HepG2 (cell line): Measurements from ENCODE around the gene ERBB3. TPM values are rescaled to one million over a fixed set of nuclear protein-coding genes. Genes with fewer than 3 reads are reported as not detected.

ENCODE experiments used
- ATAC-seq: fragments of 200-7000 bp; cut with Tn5 transposase; 3 replicates; pipeline ENCODE4 v1.9.1; 2020; ENCODE audit warnings: mild to moderate bottlenecking, moderate library complexity
- BruUV-seq: library from RNA; stranded (reverse); fragments of 400-500 nt; replicated peaks from 2 replicates; lab custom pipeline; 2021; lab: Mats Ljungman, UMichigan
- CTCF ChIA-PET: fragments of 300-600 bp; formaldehyde crosslinking; extraction: SDS; loops from one replicate; lab custom pipeline; 2021; ENCODE audit warnings: low total read pairs, inconsistent platforms, low intra/inter-chr PET ratio; lab: Yijun Ruan, JAX
- POLR2A ChIA-PET: fragments of 350-600 bp; sonication (Branson Sonifier 250); formaldehyde crosslinking; loops from one replicate; lab custom pipeline; 2020; ENCODE audit warnings: antibody characterized with exemption, inconsistent platforms; lab: Yijun Ruan, JAX
- DNase-seq: peaks from one replicate; pipeline ENCODE4 v3.0.0-alpha.2; 2015; ENCODE audit warnings: low spot score
- FAIRE-seq: peaks from 3 replicates; lab custom pipeline; 2011; peaks lifted over from hg19 to GRCh38; lab: Jason Lieb, UNC
- H2AFZ ChIP-seq: one replicate; pipeline ENCODE4 v1.6.1; 2011; ENCODE audit warnings: low read length, inconsistent platforms
- H3K27ac ChIP-seq: fragments of 300-600 bp; 3 replicates; pipeline ENCODE4 v1.8.0; 2011; ENCODE audit warnings: mixed run types, mild to moderate bottlenecking, mixed read lengths, low read length, inconsistent platforms; ENCODE audit not compliant: insufficient read depth; ENCODE audit errors: extremely low read length
- H3K27me3 ChIP-seq, 2 experiments: fragments of 200-600 bp in 1 of 2; 2 replicates in 1 of 2; 3 replicates in 1 of 2; pipeline versions ENCODE4 v1.6.0 to v1.8.0; 2011; ENCODE audit warnings: low read length in 2 of 2, mild to moderate bottlenecking in 2 of 2, moderate library complexity in 2 of 2, inconsistent platforms in 1 of 2; ENCODE audit not compliant: insufficient read depth in 2 of 2, control insufficient read depth in 1 of 2
- H3K36me3 ChIP-seq, 2 experiments: fragments of 200-600 bp in 1 of 2; replicated peaks in 1 of 2; 2 replicates in 1 of 2; 3 replicates in 1 of 2; pipeline versions ENCODE4 v1.5.1 to v1.8.0; 2011; ENCODE audit warnings: low read length in 2 of 2, inconsistent platforms in 1 of 2; ENCODE audit not compliant: insufficient read depth in 2 of 2, control insufficient read depth in 1 of 2
- H3K4me1 ChIP-seq: 2 replicates; pipeline ENCODE4 v1.5.1; 2012; ENCODE audit warnings: low read length, inconsistent platforms; ENCODE audit not compliant: insufficient read depth
- H3K4me2 ChIP-seq: 2 replicates; pipeline ENCODE4 v1.6.0; 2011; ENCODE audit warnings: low read depth, low read length, inconsistent platforms
- H3K4me3 ChIP-seq, 3 experiments: fragments of 200-600 bp in 1 of 3; sonication (generic), shearing (Covaris generic) in 1 of 3; replicated peaks in 1 of 3; 2 replicates each; pipeline ENCODE4 v1.5.1; 2011 to 2016; ENCODE audit warnings: low read length in 3 of 3, inconsistent platforms in 2 of 3, low read depth in 2 of 3, mild to moderate bottlenecking in 2 of 3, control low read depth in 1 of 3, mixed read lengths in 1 of 3; ENCODE audit not compliant: insufficient read depth in 1 of 3
- H3K79me2 ChIP-seq: one replicate; pipeline ENCODE4 v1.6.1; 2011; ENCODE audit warnings: low read length, inconsistent platforms; ENCODE audit not compliant: insufficient read depth
- H3K9ac ChIP-seq: 2 replicates; pipeline ENCODE4 v1.6.0; 2011; ENCODE audit warnings: mild to moderate bottlenecking, low read depth, low read length, inconsistent platforms; ENCODE audit not compliant: insufficient read depth
- H3K9me3 ChIP-seq: 2 replicates; pipeline ENCODE4 v1.5.1; 2012; ENCODE audit warnings: mild to moderate bottlenecking, low read length
- H4K20me1 ChIP-seq: 2 replicates; pipeline ENCODE4 v1.6.0; 2011; ENCODE audit warnings: inconsistent platforms, mild to moderate bottlenecking, low read length, moderate library complexity; ENCODE audit not compliant: insufficient read depth
- AGO2 ChIP-seq: fragments of 200-400 bp; formaldehyde crosslinking; optimal IDR thresholded peaks from 2 replicates; pipeline ENCODE3; 2017; ENCODE audit warnings: mild to moderate bottlenecking, low read depth, low read length, moderate library complexity
- DZIP1 ChIP-seq: sonication (generic); formaldehyde crosslinking; IDR thresholded peaks from 2 replicates; pipeline ENCODE4 v1.5.0; 2020; ENCODE audit warnings: mild to moderate bottlenecking, missing genetic modification reagents
- HMG20A ChIP-seq: IDR thresholded peaks from 2 replicates; pipeline ENCODE4 v1.6.1; 2016; ENCODE audit warnings: borderline replicate concordance
- NR0B2 ChIP-seq: sonication (generic); formaldehyde crosslinking; IDR thresholded peaks from 2 replicates; pipeline ENCODE4 v1.4.0; 2020; ENCODE audit warnings: mild to moderate bottlenecking, missing genetic modification reagents
- PBX2 ChIP-seq: IDR thresholded peaks from 2 replicates; pipeline ENCODE4 v1.6.1; 2016; ENCODE audit warnings: control low read depth
- POLR2AphosphoS5 ChIP-seq: IDR thresholded peaks from 2 replicates; pipeline ENCODE4 v1.6.1; 2012; ENCODE audit warnings: low read depth, low read length
- RBFOX2 ChIP-seq: fragments of 200-400 bp; formaldehyde crosslinking; IDR thresholded peaks from 2 replicates; pipeline ENCODE4 v1.6.1; 2017; ENCODE audit warnings: low read depth, mild to moderate bottlenecking, low read length
- RBM22 ChIP-seq: fragments of 200-400 bp; formaldehyde crosslinking; optimal IDR thresholded peaks from 2 replicates; pipeline ENCODE3; 2017; ENCODE audit warnings: mild to moderate bottlenecking, low read length, moderate library complexity
- RBM39 ChIP-seq: fragments of 200-400 bp; formaldehyde crosslinking; IDR thresholded peaks from one replicate; pipeline ENCODE4 v1.6.1; 2018; ENCODE audit warnings: antibody characterized with exemption, mild to moderate bottlenecking, low read depth, low read length; ENCODE audit not compliant: poor library complexity, severe bottlenecking
- TBX3 ChIP-seq: fragments of 450-650 bp; IDR thresholded peaks from 2 replicates; pipeline ENCODE4 v1.6.1; 2017; ENCODE audit warnings: antibody characterized with exemption, mild to moderate bottlenecking, inconsistent platforms, borderline replicate concordance
- ZBTB2 ChIP-seq: sonication (generic); formaldehyde crosslinking; IDR thresholded peaks from 2 replicates; pipeline ENCODE4 v1.8.0; 2022; ENCODE audit warnings: low read depth, missing genetic modification reagents
- ZNF274 ChIP-seq: sonication (generic); formaldehyde crosslinking; IDR thresholded peaks from 2 replicates; pipeline ENCODE4 v1.5.1; 2020; ENCODE audit warnings: mild to moderate bottlenecking, missing genetic modification reagents
- ZNF343 ChIP-seq: sonication (generic); formaldehyde crosslinking; IDR thresholded peaks from 2 replicates; pipeline ENCODE4 v1.4.0; 2020; ENCODE audit warnings: mild to moderate bottlenecking, missing genetic modification reagents
- ZNF564 ChIP-seq: sonication (generic); formaldehyde crosslinking; IDR thresholded peaks from 2 replicates; pipeline ENCODE4 v1.8.1; 2023; ENCODE audit warnings: mild to moderate bottlenecking, missing genetic modification reagents
- ZNF570 ChIP-seq: sonication (generic); formaldehyde crosslinking; IDR thresholded peaks from 2 replicates; pipeline ENCODE4 v1.4.0; 2020; ENCODE audit warnings: mild to moderate bottlenecking, missing genetic modification reagents, borderline replicate concordance
- ZSCAN20 ChIP-seq: sonication (generic); formaldehyde crosslinking; IDR thresholded peaks from 2 replicates; pipeline ENCODE4 v1.4.0; 2020; ENCODE audit warnings: missing genetic modification reagents, mild to moderate bottlenecking, borderline replicate concordance
- WGBS: methylation state at CpG from one replicate; pipeline ENCODE4 v1.1.6; 2017; ENCODE audit warnings: low lambda C conversion rate; 5-methylcytosine and 5-hydroxymethylcytosine counted together
- in situ Hi-C: cut with HindIII; loops from 2 replicates; pipeline ENCODE4 v1.10.0; 2017; ENCODE audit warnings: low pct_unique_long_range_greater_than_20kb; ENCODE audit not compliant: extremely low pct_ligation_motif_present
- intact Hi-C: fragments of 100-400 bp; cut with micrococcal nuclease; formaldehyde crosslinking; loops from one replicate; pipeline ENCODE4 v1.10.0; 2022; ENCODE audit not compliant: unreplicated experiment
- polyA plus RNA-seq, 8 experiments: library from polyadenylated mRNA; depleted of rRNA in 3 of 8; stranded (reverse) in 7 of 8; unstranded in 1 of 8; fragments of >200 nt; fragmentation: Illumina TruSeq in 4 of 8; extraction: Trizol in 4 of 8; gene quantifications; 2 replicates each; pipeline versions ENCODE4 v1.2.1 to v1.2.3, GENCODE V29; 2011 to 2016; ENCODE audit warnings: low read depth in 4 of 8, missing spikeins in 1 of 8, mixed read lengths in 1 of 8; ENCODE audit not compliant: insufficient read depth in 1 of 8
- total RNA-seq, 5 experiments: library from RNA; depleted of rRNA; stranded (reverse); fragments of >200 nt; fragmentation: Illumina TruSeq; extraction: Trizol; gene quantifications; 2 replicates each; pipeline ENCODE4 v1.2.3, GENCODE V29; 2016; ENCODE audit warnings: low read depth in 1 of 5

Gene ERBB3
- total and polyA plus RNA-seq, 2 of the 13 experiments (the other 11 are each of a cell fraction or from before 2014, with no cell fraction given): 93.6 to 358 TPM

- Histone ChIP-seq H3K4me3 (no peak overlapping the region), H3K27me3 (no peaks in the 10 kb centered on the region; a peak in 1 of 5 replicates), H3K4me1 (peaks cover 12% of the 10 kb centered on the region), H3K27ac (peak overlapping the region; percentile 2), H3K9ac (no peak overlapping the region), H2AFZ (no peak overlapping the region), H4K20me1 (no peaks in the 10 kb centered on the region), H3K36me3 (peaks cover 20 to 39% of the 10 kb centered on the region in 2 experiments; a peak in 4 of 5 replicates), H3K4me2 (no peak overlapping the region), H3K79me2 (peaks cover 12% of the 10 kb centered on the region), H3K9me3 (no peaks in the 10 kb centered on the region)
- ATAC-seq: no peak
- ChIA-PET POLR2A (interaction anchor here (1.3 to 2.1 kb wide), 2 partner anchors 10 to 32 kb away, joined by 3 to 16 read pairs; partner anchors contain the start of gene PA2G4), CTCF (no interaction called here)
- no peak for FAIRE-seq
- DNase-seq: no peak
- intact Hi-C loops: no loop called here
- TF ChIP-seq ZBTB2 (CRISPR knock-in tag) (no peak), ZNF274 (CRISPR knock-in tag) (no peak), ZNF564 (CRISPR knock-in tag) (no peak), RBM22 (peak; percentile 2), RBFOX2 (0 out of 2 replicates have a peak, but pooled peaks have one; percentile 34), ZNF343 (CRISPR knock-in tag) (no peak), HMG20A (no peak), ZNF570 (CRISPR knock-in tag) (no peak), ZSCAN20 (no peak), PBX2 (CRISPR knock-in tag) (no peak), AGO2 (peak; percentile 19), NR0B2 (CRISPR knock-in tag) (no peak), POLR2AphosphoS5 (0 out of 2 replicates have a peak, but pooled peaks have one; percentile 26), DZIP1 (CRISPR knock-in tag) (no peak), TBX3 (no peak), RBM39 (no peak)
- TF ChIP-seq, all 625 proteins: peak for 4
- BruUV-seq: no TSS peak
- in situ Hi-C loops: no loop called here
- WGBS: 96% methylated on average over 1 of the region's 1 CpG
These were observed 34.1 kb downstream of the ERBB3 start for GRCh38 chr12:56114084-56114483.
